ENCODE measurements around the gene MAP3K13.

The MAP3K13 gene

DNA sequence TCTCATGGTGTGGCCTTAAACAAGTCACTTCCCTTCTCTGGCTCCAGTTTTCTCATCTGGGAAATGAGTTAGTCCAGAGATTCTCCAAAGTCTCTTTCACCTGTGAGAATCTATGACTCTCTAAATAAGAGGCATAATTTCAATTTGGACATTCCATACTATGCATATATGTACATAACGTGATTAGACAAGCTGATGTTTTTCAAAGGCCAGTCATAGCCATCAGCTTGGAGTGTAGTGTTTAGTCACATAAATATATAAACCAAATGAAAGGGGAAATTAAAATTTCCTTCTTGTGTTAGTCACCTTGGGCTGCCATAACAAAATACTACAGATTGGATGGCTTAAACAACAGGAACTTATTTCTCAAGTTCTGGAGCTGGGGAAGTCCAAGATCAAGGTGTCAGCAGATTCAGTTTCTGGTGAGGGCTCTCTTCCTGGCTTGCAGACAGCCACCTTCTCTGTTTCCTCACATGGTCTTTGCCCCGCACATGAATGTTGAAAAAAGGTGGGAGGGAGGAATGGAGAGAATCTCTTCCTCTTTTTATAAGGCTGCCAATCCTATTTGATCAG, 116.5 kb downstream of the MAP3K13 start:
- DNase-seq (ENCODE audit: low read depth): no peak
- TF ChIP-seq, protein P1, sequence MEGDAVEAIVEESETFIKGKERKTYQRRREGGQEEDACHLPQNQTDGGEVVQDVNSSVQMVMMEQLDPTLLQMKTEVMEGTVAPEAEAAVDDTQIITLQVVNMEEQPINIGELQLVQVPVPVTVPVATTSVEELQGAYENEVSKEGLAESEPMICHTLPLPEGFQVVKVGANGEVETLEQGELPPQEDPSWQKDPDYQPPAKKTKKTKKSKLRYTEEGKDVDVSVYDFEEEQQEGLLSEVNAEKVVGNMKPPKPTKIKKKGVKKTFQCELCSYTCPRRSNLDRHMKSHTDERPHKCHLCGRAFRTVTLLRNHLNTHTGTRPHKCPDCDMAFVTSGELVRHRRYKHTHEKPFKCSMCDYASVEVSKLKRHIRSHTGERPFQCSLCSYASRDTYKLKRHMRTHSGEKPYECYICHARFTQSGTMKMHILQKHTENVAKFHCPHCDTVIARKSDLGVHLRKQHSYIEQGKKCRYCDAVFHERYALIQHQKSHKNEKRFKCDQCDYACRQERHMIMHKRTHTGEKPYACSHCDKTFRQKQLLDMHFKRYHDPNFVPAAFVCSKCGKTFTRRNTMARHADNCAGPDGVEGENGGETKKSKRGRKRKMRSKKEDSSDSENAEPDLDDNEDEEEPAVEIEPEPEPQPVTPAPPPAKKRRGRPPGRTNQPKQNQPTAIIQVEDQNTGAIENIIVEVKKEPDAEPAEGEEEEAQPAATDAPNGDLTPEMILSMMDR (IDR thresholded peaks at IDR 0.05; ENCODE audit: low read depth, low read length, missing control alignments): no peak

DNA sequence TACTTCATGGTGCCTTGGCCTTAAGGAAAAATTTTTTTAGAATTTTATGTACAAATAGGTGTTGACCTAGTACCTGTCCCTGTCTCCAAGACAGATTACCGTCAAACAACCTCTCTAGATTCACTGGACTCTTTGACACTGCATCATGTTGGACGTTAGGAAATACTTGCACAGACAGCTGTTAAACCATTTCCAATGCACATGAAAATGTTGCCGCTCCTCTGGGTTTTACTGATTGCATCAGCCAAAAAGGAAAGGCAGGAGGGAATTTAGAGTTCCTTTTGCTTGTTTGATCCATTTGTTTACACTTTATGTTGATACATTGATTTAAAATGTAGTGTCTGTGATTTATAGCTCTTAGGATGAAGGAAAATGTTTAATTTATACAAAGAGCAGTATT, 121.4 kb downstream of the MAP3K13 start:
- TF ChIP-seq, protein P1 (IDR thresholded peaks at IDR 0.05; ENCODE audit: low read depth, low read length, missing control alignments): no peak
- H3K4me3 ChIP-seq (ENCODE audit: low read depth, low read length): no peak overlapping the region
- no peak for DNase-seq (ENCODE audit: low read depth)

More for the DNA sequence above, 116.5 kb downstream of the MAP3K13 start:
- no peak overlapping the region for H3K4me3 ChIP-seq (ENCODE audit: low read depth, low read length)

DNA sequence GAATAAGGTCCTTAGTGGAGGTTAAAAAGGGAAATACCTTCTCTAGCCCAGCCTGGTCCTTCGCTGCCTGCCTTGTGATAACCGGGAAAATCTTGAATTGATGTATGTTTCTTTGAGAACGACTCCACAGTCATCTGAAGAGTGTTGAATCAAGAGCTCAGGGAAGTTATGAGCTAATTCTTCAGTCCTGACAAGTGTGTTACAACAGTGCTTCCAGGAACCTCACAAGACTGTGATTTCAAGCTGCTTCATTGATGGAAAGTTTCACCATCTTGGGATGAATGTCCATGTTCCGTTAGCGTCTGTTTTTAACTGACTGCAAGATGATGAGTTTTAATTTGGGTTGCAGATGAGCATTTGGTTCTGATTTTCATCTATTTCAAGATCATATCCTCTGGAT, 123.5 kb downstream of the MAP3K13 start:
- TF ChIP-seq, protein P1 (IDR thresholded peaks at IDR 0.05; ENCODE audit: low read depth, low read length, missing control alignments): no peak
- no peak overlapping the region for H3K4me3 ChIP-seq (ENCODE audit: low read depth, low read length)
- DNase-seq (ENCODE audit: low read depth): no peak

DNA sequence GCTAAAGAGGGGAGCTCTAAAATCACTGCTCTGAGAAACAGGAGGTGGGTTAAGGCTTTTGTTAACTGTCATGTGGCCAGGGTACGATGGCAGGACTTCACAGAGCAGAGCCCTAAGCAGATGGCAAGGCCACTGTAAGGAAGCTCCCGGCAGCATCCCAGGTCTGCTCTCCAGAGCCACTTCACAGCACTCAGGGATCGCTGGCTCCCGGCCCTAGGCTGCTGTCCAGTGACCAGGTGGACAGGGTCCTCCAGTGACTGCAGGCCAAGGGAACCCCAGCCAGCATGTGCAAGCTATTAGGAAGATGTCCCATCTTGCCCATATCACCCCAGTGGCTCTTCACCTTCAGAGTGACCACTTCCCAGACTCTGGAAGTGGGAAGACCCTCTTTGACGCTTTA, 125.5 kb downstream of the MAP3K13 start:
- no peak overlapping the region for H3K4me3 ChIP-seq (ENCODE audit: low read depth, low read length)

DNA sequence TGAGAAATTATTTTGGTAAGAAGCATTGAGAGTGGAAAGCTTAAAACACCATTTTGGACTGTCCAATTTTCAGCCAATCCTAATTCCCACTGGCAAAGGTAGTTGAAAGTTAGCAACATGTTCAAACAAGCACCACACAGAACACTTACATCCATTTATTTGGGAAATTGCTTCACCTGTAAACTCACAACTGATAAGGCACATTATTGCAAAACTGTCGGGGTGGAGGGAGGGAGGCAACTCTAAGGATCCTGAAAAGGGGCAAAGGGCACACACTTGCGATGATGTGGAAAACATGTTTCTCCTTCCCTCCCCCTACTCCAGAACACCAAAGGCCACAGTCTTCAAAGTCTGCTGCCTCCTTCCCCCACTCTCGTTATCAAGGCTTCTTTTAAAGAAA, 126.5 kb downstream of the MAP3K13 start:
- H3K4me3 ChIP-seq (ENCODE audit: low read depth, low read length): no peak overlapping the region
- no peak for DNase-seq (ENCODE audit: low read depth)
- TF ChIP-seq, protein P1 (IDR thresholded peaks at IDR 0.05; ENCODE audit: low read depth, low read length, missing control alignments): no peak

More for the DNA sequence above, 125.5 kb downstream of the MAP3K13 start:
- TF ChIP-seq, protein P1 (IDR thresholded peaks at IDR 0.05; ENCODE audit: low read depth, low read length, missing control alignments): no peak
- DNase-seq (ENCODE audit: low read depth): no peak

DNA sequence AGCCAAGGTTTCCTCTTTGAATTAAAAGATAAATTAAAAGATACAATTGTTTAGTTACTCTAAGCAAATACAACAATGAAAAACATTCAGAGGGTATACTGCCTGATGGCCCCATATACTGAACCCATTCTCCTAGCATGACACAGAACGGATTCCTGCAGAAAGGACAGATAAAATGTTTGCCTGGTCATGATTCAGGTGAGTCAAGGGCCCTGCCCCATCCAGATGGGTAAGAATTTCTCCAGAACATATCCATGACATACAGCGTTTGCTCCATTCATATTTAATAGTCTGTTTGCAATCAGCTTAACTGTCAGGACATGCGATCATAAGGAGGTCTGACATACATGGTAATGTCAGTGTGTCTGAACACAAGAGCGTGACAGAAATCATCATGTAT, 127.3 kb downstream of the MAP3K13 start:
- H3K4me3 ChIP-seq (ENCODE audit: low read depth, low read length): no peak overlapping the region
- DNase-seq (ENCODE audit: low read depth): no peak
- TF ChIP-seq, protein P1 (IDR thresholded peaks at IDR 0.05; ENCODE audit: low read depth, low read length, missing control alignments): no peak

All from GM12864 (cell line).